Fibroblast of mammary gland (primary cell): ENCODE data around the gene GCNT2.
"Not testable (repeated sequence)": the region's sequence is repeated elsewhere in the genome, so short reads cannot be mapped to it uniquely, and the experiment has no call there.

Source experiments
- DNase-seq: peaks from one replicate; pipeline ENCODE4 v3.0.0-alpha.2; 2010; ENCODE audit warnings: low read depth
- H3K4me3 ChIP-seq: 2 replicates; pipeline ENCODE4 v1.5.1; 2011; ENCODE audit warnings: low read depth, mild to moderate bottlenecking, low read length, moderate library complexity; ENCODE audit not compliant: control insufficient read depth
- CTCF ChIP-seq: conservative IDR thresholded peaks from 2 replicates; pipeline ENCODE4 v1.5.1; 2011; ENCODE audit warnings: low read depth, low read length, inconsistent platforms; ENCODE audit not compliant: control insufficient read depth, insufficient read depth

GCNT2 gene

GRCh38 chr6:10514049-10514780 is 6.9 kb upstream of the GCNT2 start:
- no peak for TF ChIP-seq CTCF
- H3K4me3 ChIP-seq, result no peak overlapping the region
- no peak for DNase-seq

GRCh38 chr6:10516953-10517352 is 4.2 kb upstream of the GCNT2 start:
- no peak for TF ChIP-seq CTCF
- no peak overlapping the region for H3K4me3 ChIP-seq
- no peak for DNase-seq

GRCh38 chr6:10518557-10519407 is 2.4 kb upstream of the GCNT2 start:
- no peak for TF ChIP-seq CTCF
- no peak overlapping the region for H3K4me3 ChIP-seq
- no peak for DNase-seq

- DNase-seq, H3K4me3 ChIP-seq: not testable (repeated sequence)
These were observed 1.8 kb upstream of the GCNT2 start for GRCh38 chr6:10519408-10519697.

GRCh38 chr6:10520468-10520867 is 683 bp upstream of the GCNT2 start:
- no peak for DNase-seq
- H3K4me3 ChIP-seq, result no peak overlapping the region
- no peak for TF ChIP-seq CTCF

- H3K4me3 ChIP-seq, result no peak overlapping the region
- DNase-seq, result no peak
- TF ChIP-seq CTCF, result no peak
These were observed 1.9 kb downstream of the GCNT2 start for GRCh38 chr6:10522929-10523573.

GRCh38 chr6:10526156-10526555 is 5.0 kb downstream of the GCNT2 start:
- no peak for TF ChIP-seq CTCF
- DNase-seq, result no peak
- no peak overlapping the region for H3K4me3 ChIP-seq
